Heart right ventricle (tissue), 16 donors: ENCODE measurements around the gene LCTL. TPM values are rescaled to one million over a fixed set of nuclear protein-coding genes. Genes with fewer than 3 reads are reported as not detected.
A peak's percentile ranks its signal among the peaks of the same experiment; 100 is the strongest.

Experiments
- ATAC-seq, 8 donors: fragments of 200-7000 bp; cut with Tn5 transposase; one replicate each; pipeline ENCODE4 v1.9.1; 2020; ENCODE audit warnings: mild to moderate bottlenecking in 8 of 8, moderate library complexity in 8 of 8, moderate number of reproducible peaks in 1 of 8
- DNase-seq, 2 donors: peaks; one replicate each; pipeline ENCODE4 v3.0.0-alpha.2; 2020
- H3K27ac ChIP-seq, 10 donors: fragments of 200-600 bp; sonication (generic) in 2 of 10; one replicate each; pipeline versions ENCODE4 v1.5.0 to v1.8.0; 2020 to 2022; ENCODE audit warnings: mild to moderate bottlenecking in 3 of 10
- H3K27me3 ChIP-seq, 7 donors: fragments of 200-600 bp; one replicate each; pipeline ENCODE4 v1.8.0; 2021 to 2022; ENCODE audit warnings: mild to moderate bottlenecking in 2 of 7
- H3K36me3 ChIP-seq, 9 donors: fragments of 200-600 bp; sonication (generic) in 1 of 9; one replicate each; pipeline versions ENCODE4 v1.5.0 to v1.8.0; 2020 to 2022; ENCODE audit warnings: mild to moderate bottlenecking in 2 of 9
- H3K4me1 ChIP-seq, 9 donors: fragments of 200-600 bp; sonication (generic) in 1 of 9; one replicate each; pipeline versions ENCODE4 v1.5.0 to v1.8.0; 2020 to 2022; ENCODE audit warnings: mild to moderate bottlenecking in 4 of 9
- H3K4me3 ChIP-seq, 10 donors: fragments of 200-600 bp; sonication (generic) in 2 of 10; one replicate each; pipeline versions ENCODE4 v1.5.0 to v1.8.0; 2020 to 2022; ENCODE audit warnings: mild to moderate bottlenecking in 7 of 10, moderate library complexity in 2 of 10
- H3K9me3 ChIP-seq, 11 donors: fragments of 200-600 bp in 10 of 11; sonication (generic) in 2 of 11; one replicate each; pipeline versions ENCODE4 v1.5.0 to v1.8.0; 2013 to 2022; ENCODE audit warnings: mild to moderate bottlenecking in 2 of 11, control low read depth in 1 of 11, moderate library complexity in 1 of 11
- CTCF ChIP-seq, 9 donors: fragments of 200-600 bp; sonication (generic) in 2 of 9; IDR thresholded peaks; one replicate each; pipeline versions ENCODE4 v1.5.0 to v1.8.0; 2021 to 2022; ENCODE audit warnings: antibody characterized with exemption in 9 of 9, mild to moderate bottlenecking in 5 of 9, moderate library complexity in 1 of 9
- WGBS, 2 donors: extraction: QIAGEN DNeasy Blood & Tissue Kit; methylation state at CpG; one replicate each; pipeline ENCODE4 v1.1.7; 2013; ENCODE audit warnings: inconsistent platforms in 1 of 2; 5-methylcytosine and 5-hydroxymethylcytosine counted together
- intact Hi-C, 10 donors: fragments of 100-400 bp; cut with DNase I; formaldehyde crosslinking; loops; one replicate each; pipeline versions ENCODE4 v1.11.1 to v1.14.2; 2022
- polyA plus RNA-seq, 2 donors: library from polyadenylated mRNA; stranded (reverse); fragments of 200-250 nt; gene quantifications; one replicate each; pipeline ENCODE4 v1.2.3, GENCODE V29; 2013
- total RNA-seq, 10 donors: library from RNA; stranded (reverse); fragmentation: NEBNext Ultra II Directional in 3 of 10; extraction: Animal tissue kit (Norgen Biotek cat#: 25700) in 3 of 10; gene quantifications; one replicate each; pipeline versions ENCODE4 v1.2.1 to v1.2.4, GENCODE V29; 2021 to 2023
- donor health status: Arrhythmogenic right ventricular cardiomyopathy.
- donor health status: ischemic (EF 13 %, LVEDD 7.1; RV severe dilation, severe dysfunction).
- donor health status: healthy with polysubstance abuse.
- donor health status: DM: no; HTN: yes; CAD: no.
- donor health status: DM: no; HTN: no; CAD: no.
- donor health status: ischemic (EF 25% LVEDD 6.9; RV normal size, moderate dysfunction).
- donor health status: ischemic (EF 25% LVEDD 5.7; RV mildly dilated, moderate dysfunction).
- donor health status: healthy.
- donor health status: DM: yes; HTN: yes; CAD: no.
- donor health status: Ischemic cardiomyopathy.
- donor health status: ischemic (EF 35%, LVEDD 5.7; RV mildly dilated, moderate dysfunction).
- donor health status: nonischemic (EF 11% LVEDD 7.7; RV severe dilation, severe dysfunction).
- donor health status: DM: yes; HTN: yes; CAD: no.
- donor health status: PGD.
- donor health status: ischemic (EF 29% LVEDD 5.4; RV normal size, mild dysfunction).
- donor health status: nonischemic (EF 23%, LVEDD 6.1; RV moderate dilation, normal function).

Gene LCTL
- total and polyA plus RNA-seq, 12 donors, result 0.16 TPM; not detected in 11

- peaks cover 0 to 33% (median 16%) of the 10 kb centered on the region in 9 donors for H3K4me1 ChIP-seq
- intact Hi-C loops, result loop anchor here in 1 of 10 donors (5.0 to 10.0 kb wide), 2 partner anchors 91 to 163 kb away; partner anchors contain the start of gene SMAD6
- no peak overlapping the region for H3K27ac ChIP-seq
- no peaks in the 10 kb centered on the region for H3K27me3 ChIP-seq
- DNase-seq (no peak), ATAC-seq (peak in 2 of 8 donors; percentile 24 to 54)
- no peaks in the 10 kb centered on the region for H3K9me3 ChIP-seq
- no peak for TF ChIP-seq CTCF (IDR thresholded peaks at IDR 0.05)
- H3K36me3 ChIP-seq, result no peaks in the 10 kb centered on the region
- 75 to 77% methylated on average over 13 of the region's 13 CpGs for WGBS, 2 donors
- H3K4me3 ChIP-seq, result no peak overlapping the region
Measured at GRCh38 chr15:66611257-66612053, 45.7 kb upstream of the LCTL start.

GRCh38 chr15:66609876-66610275 lies 44.1 kb upstream of the LCTL start:
- WGBS, 2 donors, result 78 to 83% methylated on average over 5 of the region's 5 CpGs
- no peak for TF ChIP-seq CTCF (IDR thresholded peaks at IDR 0.05)
- ATAC-seq, result no peak
- Histone ChIP-seq H3K27ac (no peak overlapping the region), H3K4me3 (no peak overlapping the region), H3K4me1 (peaks cover 0 to 18% (median 9%) of the 10 kb centered on the region in 9 donors), H3K9me3 (no peaks in the 10 kb centered on the region), H3K36me3 (no peaks in the 10 kb centered on the region), H3K27me3 (no peaks in the 10 kb centered on the region)
- DNase-seq, result no peak
- intact Hi-C loops, result loop anchor here in 2 of 10 donors (5.0 to 10.0 kb wide), 3 partner anchors 92 to 252 kb away; partner anchors contain the start of gene SMAD6 (in 1 of the 2)

- Histone ChIP-seq H3K4me3 (no peak overlapping the region), H3K36me3 (no peaks in the 10 kb centered on the region), H3K27me3 (no peaks in the 10 kb centered on the region), H3K4me1 (peaks cover 0 to 8% (median 6%) of the 10 kb centered on the region in 9 donors), H3K9me3 (no peaks in the 10 kb centered on the region), H3K27ac (no peak overlapping the region)
- DNase-seq (no peak), ATAC-seq (no peak)
- no peak for TF ChIP-seq CTCF (IDR thresholded peaks at IDR 0.05)
- intact Hi-C loops, result loop anchor here in 1 of 10 donors (5.0 kb wide), 1 partner anchor 253 kb away; no protein-coding TSS in a partner anchor
- 98% methylated on average over 2 of the region's 2 CpGs for WGBS, 2 donors
Measured at GRCh38 chr15:66608881-66609280, 43.1 kb upstream of the LCTL start.

GRCh38 chr15:66608159-66608558 lies 42.4 kb upstream of the LCTL start:
- 87% methylated on average over 3 of the region's 3 CpGs for WGBS, 2 donors
- no peak overlapping the region for H3K27ac ChIP-seq
- H3K4me3 ChIP-seq, result no peak overlapping the region
- DNase-seq, result no peak
- TF ChIP-seq CTCF (IDR thresholded peaks at IDR 0.05), result no peak
- no peaks in the 10 kb centered on the region for H3K36me3 ChIP-seq
- peaks cover 0 to 8% (median under 1%) of the 10 kb centered on the region in 9 donors for H3K4me1 ChIP-seq
- H3K27me3 ChIP-seq, result no peaks in the 10 kb centered on the region
- no peaks in the 10 kb centered on the region for H3K9me3 ChIP-seq
- intact Hi-C loops, result loop anchor here in 1 of 10 donors (5.0 kb wide), 1 partner anchor 254 kb away; no protein-coding TSS in a partner anchor
- no peak for ATAC-seq
